HepG2 (cell line): ENCODE data around the gene VAMP5. TPM values are rescaled to one million over a fixed set of nuclear protein-coding genes. Genes with fewer than 3 reads are reported as not detected.

Experiments used
- ASH2L ChIP-seq: fragments of 300-600, 200-600 bp; sonication (generic); IDR thresholded peaks from 2 replicates; pipeline ENCODE4 v1.7.0; 2017; ENCODE audit warnings: low read depth, mild to moderate bottlenecking, moderate library complexity, mixed read lengths, low read length; ENCODE audit not compliant: insufficient read length
- DPF2 ChIP-seq: sonication (generic); formaldehyde crosslinking; IDR thresholded peaks from 2 replicates; pipeline ENCODE4 v1.4.0; 2020; ENCODE audit warnings: mild to moderate bottlenecking, low read depth, missing genetic modification reagents, borderline replicate concordance
- ETV5 ChIP-seq: IDR thresholded peaks from 2 replicates; pipeline ENCODE4 v1.6.1; 2018; ENCODE audit warnings: missing biosample characterization, missing genetic modification reagents, inconsistent platforms, borderline replicate concordance
- HDAC6 ChIP-seq: fragments of 200-600 bp; sonication (generic); IDR thresholded peaks from 2 replicates; pipeline ENCODE4 v1.7.0; 2017; ENCODE audit warnings: mild to moderate bottlenecking, antibody characterized with exemption, low read length, low read depth
- JUN ChIP-seq: sonication (generic); formaldehyde crosslinking; IDR thresholded peaks from 2 replicates; pipeline ENCODE4 v1.4.0; 2020; ENCODE audit warnings: mild to moderate bottlenecking, missing genetic modification reagents
- KDM5A ChIP-seq: fragments of 200-600 bp; sonication (generic); IDR thresholded peaks from 2 replicates; pipeline ENCODE4 v1.7.0; 2018; ENCODE audit warnings: antibody characterized with exemption, mild to moderate bottlenecking, low read length, borderline replicate concordance
- MAFK ChIP-seq, 2 experiments: IDR thresholded peaks in 1 of 2; conservative IDR thresholded peaks in 1 of 2; 2 replicates each; pipeline ENCODE4 v1.6.1; 2011; ENCODE audit warnings: improper control_type of control experiment in 2 of 2, low read length in 2 of 2
- MED1 ChIP-seq: sonication (generic); formaldehyde crosslinking; IDR thresholded peaks from 2 replicates; pipeline ENCODE4 v1.4.0; 2020; ENCODE audit warnings: missing genetic modification reagents
- NFKBIZ ChIP-seq: IDR thresholded peaks from 2 replicates; pipeline ENCODE4 v1.6.1; 2018; ENCODE audit warnings: missing genetic modification reagents, missing compliant biosample characterization
- POLR2A ChIP-seq, 2 experiments: IDR thresholded peaks; 2 replicates each; pipeline ENCODE4 v1.6.1; 2011; ENCODE audit warnings: low read depth in 2 of 2, low read length in 2 of 2, mild to moderate bottlenecking in 1 of 2, moderate library complexity in 1 of 2; ENCODE audit not compliant: insufficient read depth in 1 of 2
- SMAD9 ChIP-seq: sonication (generic); formaldehyde crosslinking; IDR thresholded peaks from 2 replicates; pipeline ENCODE4 v1.5.1; 2020; ENCODE audit warnings: mild to moderate bottlenecking, missing genetic modification reagents
- YEATS2 ChIP-seq: sonication (generic); formaldehyde crosslinking; IDR thresholded peaks from 2 replicates; pipeline ENCODE4 v1.4.0; 2020; ENCODE audit warnings: missing genetic modification reagents, borderline replicate concordance
- ZIK1 ChIP-seq: sonication (generic); formaldehyde crosslinking; IDR thresholded peaks from 2 replicates; pipeline ENCODE4 v1.5.0; 2020; ENCODE audit warnings: mild to moderate bottlenecking, low read depth, missing genetic modification reagents, borderline replicate concordance
- ZNF776 ChIP-seq: sonication (generic); formaldehyde crosslinking; IDR thresholded peaks from 2 replicates; pipeline ENCODE4 v1.4.0; 2020; ENCODE audit warnings: mild to moderate bottlenecking, missing genetic modification reagents
- ZNF816 ChIP-seq: sonication (generic); formaldehyde crosslinking; IDR thresholded peaks from 2 replicates; pipeline ENCODE4 v1.8.0; 2022; ENCODE audit warnings: missing genetic modification reagents, mild to moderate bottlenecking, borderline replicate concordance
- ZNF878 ChIP-seq: sonication (generic); formaldehyde crosslinking; IDR thresholded peaks from 2 replicates; pipeline ENCODE4 v1.8.1; 2023; ENCODE audit warnings: mild to moderate bottlenecking, missing genetic modification reagents, moderate library complexity
- polyA plus RNA-seq, 8 experiments: library from polyadenylated mRNA; depleted of rRNA in 3 of 8; stranded (reverse) in 7 of 8; unstranded in 1 of 8; fragments of >200 nt; fragmentation: Illumina TruSeq in 4 of 8; extraction: Trizol in 4 of 8; gene quantifications; 2 replicates each; pipeline versions ENCODE4 v1.2.1 to v1.2.3, GENCODE V29; 2011 to 2016; ENCODE audit warnings: low read depth in 4 of 8, missing spikeins in 1 of 8, mixed read lengths in 1 of 8; ENCODE audit not compliant: insufficient read depth in 1 of 8
- total RNA-seq, 5 experiments: library from RNA; depleted of rRNA; stranded (reverse); fragments of >200 nt; fragmentation: Illumina TruSeq; extraction: Trizol; gene quantifications; 2 replicates each; pipeline ENCODE4 v1.2.3, GENCODE V29; 2016; ENCODE audit warnings: low read depth in 1 of 5
- TF ChIP-seq, protein P1 (sequence below): sonication (generic); formaldehyde crosslinking; IDR thresholded peaks from 2 replicates; pipeline ENCODE4 v1.4.0; 2020; ENCODE audit warnings: mild to moderate bottlenecking, missing genetic modification reagents
- TF ChIP-seq, protein P2 (sequence below): sonication (generic); formaldehyde crosslinking; IDR thresholded peaks from 2 replicates; pipeline ENCODE4 v1.5.0; 2020; ENCODE audit warnings: missing genetic modification reagents, mild to moderate bottlenecking, borderline replicate concordance
- TF ChIP-seq, protein P3 (sequence below): sonication (generic); formaldehyde crosslinking; conservative IDR thresholded peaks from 2 replicates; pipeline ENCODE4 v1.4.0; 2020; ENCODE audit warnings: missing genetic modification reagents
- TF ChIP-seq, protein P4 (sequence below): sonication (generic); formaldehyde crosslinking; IDR thresholded peaks from 2 replicates; pipeline ENCODE4 v1.8.1; 2022; ENCODE audit warnings: low read depth, mild to moderate bottlenecking, missing genetic modification reagents

The VAMP5 gene
- total and polyA plus RNA-seq, 2 of the 13 experiments (the other 11 are each of a cell fraction or from before 2014, with no cell fraction given), result 7.2 to 56.7 TPM

DNA sequence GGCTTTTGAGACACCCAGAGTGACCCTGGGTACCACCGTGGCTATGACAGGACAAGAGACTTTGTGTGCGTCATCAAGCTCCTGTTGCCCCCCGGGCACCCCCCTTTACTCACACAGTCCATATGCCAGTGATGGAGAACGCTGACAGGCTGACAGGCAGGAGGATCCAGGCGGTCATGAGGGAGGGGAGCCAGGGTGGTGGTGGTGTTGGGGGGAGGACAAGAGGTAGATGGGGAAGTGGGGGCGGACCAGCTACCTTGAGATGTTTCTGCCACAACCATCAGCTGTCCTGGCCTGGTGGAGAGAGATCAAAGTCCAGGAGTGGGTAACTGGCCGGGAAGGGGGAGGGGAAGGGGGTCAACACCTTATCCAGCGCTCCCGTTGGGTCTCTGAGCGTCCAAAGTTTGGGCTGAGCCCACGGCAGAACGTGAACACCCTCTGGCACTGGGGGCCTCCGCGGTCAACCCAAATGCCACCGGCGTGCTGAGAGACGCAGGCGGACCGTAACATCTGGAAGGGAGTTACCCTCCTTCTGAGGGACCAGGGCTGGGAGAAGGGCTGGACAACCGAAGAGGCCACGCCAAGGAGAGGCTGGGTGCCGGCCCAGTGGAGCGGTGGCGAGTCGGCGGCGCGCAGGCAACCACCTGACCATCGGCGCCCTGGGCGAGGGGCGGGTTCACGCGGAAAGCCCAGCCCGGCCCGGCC, 17.7 kb downstream of the VAMP5 start (continued):
- TF ChIP-seq, protein P1, sequence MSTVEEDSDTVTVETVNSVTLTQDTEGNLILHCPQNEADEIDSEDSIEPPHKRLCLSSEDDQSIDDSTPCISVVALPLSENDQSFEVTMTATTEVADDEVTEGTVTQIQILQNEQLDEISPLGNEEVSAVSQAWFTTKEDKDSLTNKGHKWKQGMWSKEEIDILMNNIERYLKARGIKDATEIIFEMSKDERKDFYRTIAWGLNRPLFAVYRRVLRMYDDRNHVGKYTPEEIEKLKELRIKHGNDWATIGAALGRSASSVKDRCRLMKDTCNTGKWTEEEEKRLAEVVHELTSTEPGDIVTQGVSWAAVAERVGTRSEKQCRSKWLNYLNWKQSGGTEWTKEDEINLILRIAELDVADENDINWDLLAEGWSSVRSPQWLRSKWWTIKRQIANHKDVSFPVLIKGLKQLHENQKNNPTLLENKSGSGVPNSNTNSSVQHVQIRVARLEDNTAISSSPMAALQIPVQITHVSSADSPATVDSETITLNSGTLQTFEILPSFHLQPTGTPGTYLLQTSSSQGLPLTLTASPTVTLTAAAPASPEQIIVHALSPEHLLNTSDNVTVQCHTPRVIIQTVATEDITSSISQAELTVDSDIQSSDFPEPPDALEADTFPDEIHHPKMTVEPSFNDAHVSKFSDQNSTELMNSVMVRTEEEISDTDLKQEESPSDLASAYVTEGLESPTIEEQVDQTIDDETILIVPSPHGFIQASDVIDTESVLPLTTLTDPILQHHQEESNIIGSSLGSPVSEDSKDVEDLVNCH, result no peak
- TF ChIP-seq ZNF776 (CRISPR knock-in tag) (0 out of 2 replicates have a peak, but pooled peaks have one; percentile 4), MAFK (conservative IDR thresholded peaks at IDR 0.05 in 1 of 2, IDR thresholded peaks at IDR 0.05 in 1 of 2; ENCODE audit: low read length in 2 of 2) (no peak), DPF2 (CRISPR knock-in tag) (0 out of 2 replicates have a peak, but pooled peaks have one; percentile 50), HDAC6 (no peak), ETV5 (no peak), ASH2L (no peak), ZNF878 (no peak), SMAD9 (0 out of 2 replicates have a peak, but pooled peaks have one; percentile 11), ZIK1 (CRISPR knock-in tag) (no peak), YEATS2 (0 out of 2 replicates have a peak, but pooled peaks have one; percentile 25), JUN (CRISPR knock-in tag) (peak; percentile 19; the same call in 1 of the 2 replicates), KDM5A (0 out of 2 replicates have a peak, but pooled peaks have one; percentile 48), POLR2A (IDR thresholded peaks at IDR 0.05; ENCODE audit: insufficient read depth in 1 of 2, low read depth in 2 of 2, low read length in 2 of 2) (no peak), MED1 (CRISPR knock-in tag) (no peak), NFKBIZ (no peak), ZNF816 (CRISPR knock-in tag) (no peak)
- TF ChIP-seq, protein P2, sequence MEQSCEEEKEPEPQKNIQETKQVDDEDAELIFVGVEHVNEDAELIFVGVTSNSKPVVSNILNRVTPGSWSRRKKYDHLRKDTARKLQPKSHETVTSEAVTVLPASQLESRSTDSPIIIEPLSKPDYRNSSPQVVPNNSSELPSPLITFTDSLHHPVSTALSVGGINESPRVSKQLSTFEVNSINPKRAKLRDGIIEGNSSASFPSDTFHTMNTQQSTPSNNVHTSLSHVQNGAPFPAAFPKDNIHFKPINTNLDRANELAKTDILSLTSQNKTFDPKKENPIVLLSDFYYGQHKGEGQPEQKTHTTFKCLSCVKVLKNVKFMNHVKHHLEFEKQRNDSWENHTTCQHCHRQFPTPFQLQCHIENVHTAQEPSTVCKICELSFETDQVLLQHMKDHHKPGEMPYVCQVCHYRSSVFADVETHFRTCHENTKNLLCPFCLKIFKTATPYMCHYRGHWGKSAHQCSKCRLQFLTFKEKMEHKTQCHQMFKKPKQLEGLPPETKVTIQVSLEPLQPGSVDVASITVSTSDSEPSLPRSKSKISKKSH (CRISPR knock-in tag), result no peak
- TF ChIP-seq, protein P3, sequence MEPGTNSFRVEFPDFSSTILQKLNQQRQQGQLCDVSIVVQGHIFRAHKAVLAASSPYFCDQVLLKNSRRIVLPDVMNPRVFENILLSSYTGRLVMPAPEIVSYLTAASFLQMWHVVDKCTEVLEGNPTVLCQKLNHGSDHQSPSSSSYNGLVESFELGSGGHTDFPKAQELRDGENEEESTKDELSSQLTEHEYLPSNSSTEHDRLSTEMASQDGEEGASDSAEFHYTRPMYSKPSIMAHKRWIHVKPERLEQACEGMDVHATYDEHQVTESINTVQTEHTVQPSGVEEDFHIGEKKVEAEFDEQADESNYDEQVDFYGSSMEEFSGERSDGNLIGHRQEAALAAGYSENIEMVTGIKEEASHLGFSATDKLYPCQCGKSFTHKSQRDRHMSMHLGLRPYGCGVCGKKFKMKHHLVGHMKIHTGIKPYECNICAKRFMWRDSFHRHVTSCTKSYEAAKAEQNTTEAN, result no peak
- TF ChIP-seq, protein P4, sequence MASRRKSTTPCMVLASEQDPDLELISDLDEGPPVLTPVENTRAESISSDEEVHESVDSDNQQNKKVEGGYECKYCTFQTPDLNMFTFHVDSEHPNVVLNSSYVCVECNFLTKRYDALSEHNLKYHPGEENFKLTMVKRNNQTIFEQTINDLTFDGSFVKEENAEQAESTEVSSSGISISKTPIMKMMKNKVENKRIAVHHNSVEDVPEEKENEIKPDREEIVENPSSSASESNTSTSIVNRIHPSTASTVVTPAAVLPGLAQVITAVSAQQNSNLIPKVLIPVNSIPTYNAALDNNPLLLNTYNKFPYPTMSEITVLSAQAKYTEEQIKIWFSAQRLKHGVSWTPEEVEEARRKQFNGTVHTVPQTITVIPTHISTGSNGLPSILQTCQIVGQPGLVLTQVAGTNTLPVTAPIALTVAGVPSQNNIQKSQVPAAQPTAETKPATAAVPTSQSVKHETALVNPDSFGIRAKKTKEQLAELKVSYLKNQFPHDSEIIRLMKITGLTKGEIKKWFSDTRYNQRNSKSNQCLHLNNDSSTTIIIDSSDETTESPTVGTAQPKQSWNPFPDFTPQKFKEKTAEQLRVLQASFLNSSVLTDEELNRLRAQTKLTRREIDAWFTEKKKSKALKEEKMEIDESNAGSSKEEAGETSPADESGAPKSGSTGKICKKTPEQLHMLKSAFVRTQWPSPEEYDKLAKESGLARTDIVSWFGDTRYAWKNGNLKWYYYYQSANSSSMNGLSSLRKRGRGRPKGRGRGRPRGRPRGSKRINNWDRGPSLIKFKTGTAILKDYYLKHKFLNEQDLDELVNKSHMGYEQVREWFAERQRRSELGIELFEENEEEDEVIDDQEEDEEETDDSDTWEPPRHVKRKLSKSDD, result peak; percentile 48; the same call in 1 of the 2 replicates
